Body of pancreas (tissue), 4 donors: Measurements from ENCODE around the gene TRPM5.

Experiments used
- CTCF ChIP-seq, 7 experiments: fragments of 450-650 bp in 4 of 7; fragments of 200-600 bp in 3 of 7; sonication (generic) in 3 of 7; IDR thresholded peaks; one replicate each; pipeline ENCODE4 v1.5.1; 2016 to 2019; ENCODE audit warnings: antibody characterized with exemption in 7 of 7
- POLR2A ChIP-seq, 3 donors: fragments of 450-650 bp; IDR thresholded peaks; one replicate each; pipeline ENCODE4 v1.6.1; 2016; ENCODE audit warnings: antibody characterized with exemption in 3 of 3, mild to moderate bottlenecking in 2 of 3

- TF ChIP-seq CTCF (IDR thresholded peaks at IDR 0.05) (no peak), POLR2A (IDR thresholded peaks at IDR 0.05) (no peak)
Observed at GRCh38 chr11:2414616-2415015, 29.7 kb downstream of the TRPM5 start.
